GM13976 (cell line): ENCODE measurements around the gene LRP8.
"Not testable (repeated sequence)": the region's sequence is repeated elsewhere in the genome, so short reads cannot be mapped to it uniquely, and the experiment has no call there.

Source experiments
- DNase-seq: peaks from one replicate; pipeline ENCODE4 v3.0.0; 2012; ENCODE audit warnings: low spot score
- in situ Hi-C: fragments of 300-500 bp; cut with MboI; formaldehyde crosslinking; loops from one replicate; pipeline ENCODE4 v1.12.0; 2022; ENCODE audit warnings: low sequenced_read_pairs, mixed read lengths, inconsistent platforms; ENCODE audit not compliant: unreplicated experiment
- TF ChIP-seq, protein P1 (sequence below): IDR thresholded peaks from 2 replicates; pipeline ENCODE4 v1.5.1; 2012; ENCODE audit warnings: borderline replicate concordance, mild to moderate bottlenecking; ENCODE audit not compliant: insufficient read depth; ENCODE audit errors: extremely low read depth, missing control alignments, control extremely low read depth

LRP8 gene

DNA sequence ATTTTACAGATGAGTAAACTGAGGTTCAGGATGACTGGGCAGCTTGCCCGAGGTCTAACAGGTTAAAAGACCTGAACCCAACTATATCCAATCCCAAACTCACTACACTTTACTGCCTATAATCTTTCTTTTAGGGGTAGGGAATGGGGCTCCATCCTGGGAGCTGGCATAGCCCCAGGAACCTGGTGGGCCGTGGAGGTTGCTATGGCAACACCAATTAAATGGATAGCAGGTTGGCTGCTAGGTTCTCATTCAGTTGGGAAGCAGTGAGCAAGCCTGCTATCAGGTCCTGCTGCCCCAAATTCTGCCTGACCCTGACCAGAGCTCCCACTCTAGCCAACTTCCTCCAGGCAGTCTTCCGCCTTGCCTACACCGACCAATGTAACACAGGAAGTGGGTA lies 40.9 kb downstream of the LRP8 start:
- DNase-seq = no peak
- in situ Hi-C loops = no loop called here
- TF ChIP-seq, protein P1, sequence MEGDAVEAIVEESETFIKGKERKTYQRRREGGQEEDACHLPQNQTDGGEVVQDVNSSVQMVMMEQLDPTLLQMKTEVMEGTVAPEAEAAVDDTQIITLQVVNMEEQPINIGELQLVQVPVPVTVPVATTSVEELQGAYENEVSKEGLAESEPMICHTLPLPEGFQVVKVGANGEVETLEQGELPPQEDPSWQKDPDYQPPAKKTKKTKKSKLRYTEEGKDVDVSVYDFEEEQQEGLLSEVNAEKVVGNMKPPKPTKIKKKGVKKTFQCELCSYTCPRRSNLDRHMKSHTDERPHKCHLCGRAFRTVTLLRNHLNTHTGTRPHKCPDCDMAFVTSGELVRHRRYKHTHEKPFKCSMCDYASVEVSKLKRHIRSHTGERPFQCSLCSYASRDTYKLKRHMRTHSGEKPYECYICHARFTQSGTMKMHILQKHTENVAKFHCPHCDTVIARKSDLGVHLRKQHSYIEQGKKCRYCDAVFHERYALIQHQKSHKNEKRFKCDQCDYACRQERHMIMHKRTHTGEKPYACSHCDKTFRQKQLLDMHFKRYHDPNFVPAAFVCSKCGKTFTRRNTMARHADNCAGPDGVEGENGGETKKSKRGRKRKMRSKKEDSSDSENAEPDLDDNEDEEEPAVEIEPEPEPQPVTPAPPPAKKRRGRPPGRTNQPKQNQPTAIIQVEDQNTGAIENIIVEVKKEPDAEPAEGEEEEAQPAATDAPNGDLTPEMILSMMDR = no peak

DNA sequence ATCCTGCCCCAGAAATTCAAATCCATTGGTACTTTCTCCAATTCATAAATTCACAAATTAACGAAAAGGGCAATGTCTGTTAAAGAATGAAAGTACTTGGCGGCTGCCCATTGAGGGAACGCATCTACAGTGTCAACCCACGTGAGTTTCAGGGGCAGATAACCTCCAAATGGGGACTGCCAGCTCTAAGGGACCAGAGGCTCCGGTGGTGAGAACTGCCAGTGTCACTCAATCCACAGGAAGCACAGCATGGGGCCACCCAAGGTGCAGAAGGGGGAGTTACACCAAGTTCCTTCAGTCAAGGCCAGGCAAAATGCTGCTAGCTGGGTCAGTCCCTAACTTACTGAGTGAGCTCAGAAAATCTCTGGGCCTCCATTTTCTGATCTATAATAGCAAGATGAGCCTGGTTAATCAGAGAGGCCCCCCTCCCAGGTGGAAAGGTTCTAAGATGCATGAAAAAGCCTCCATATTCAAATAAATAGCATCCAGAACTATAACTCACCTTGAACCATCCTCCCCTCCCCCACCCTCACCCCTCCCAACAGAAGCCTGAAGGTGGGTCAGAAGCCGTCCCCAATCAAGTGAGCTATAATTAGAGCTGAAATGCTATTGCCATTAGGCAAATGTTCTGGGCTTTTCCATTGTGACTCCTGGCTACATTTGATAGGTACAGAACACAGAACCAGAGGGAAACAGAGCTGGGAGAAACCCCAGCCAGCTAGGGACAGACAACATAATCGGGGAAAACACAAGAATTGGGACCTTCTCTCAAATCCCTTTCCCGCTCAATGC lies 41.7 kb downstream of the LRP8 start:
- TF ChIP-seq, protein P1 = no peak
- in situ Hi-C loops = no loop called here
- no peak for DNase-seq

DNA sequence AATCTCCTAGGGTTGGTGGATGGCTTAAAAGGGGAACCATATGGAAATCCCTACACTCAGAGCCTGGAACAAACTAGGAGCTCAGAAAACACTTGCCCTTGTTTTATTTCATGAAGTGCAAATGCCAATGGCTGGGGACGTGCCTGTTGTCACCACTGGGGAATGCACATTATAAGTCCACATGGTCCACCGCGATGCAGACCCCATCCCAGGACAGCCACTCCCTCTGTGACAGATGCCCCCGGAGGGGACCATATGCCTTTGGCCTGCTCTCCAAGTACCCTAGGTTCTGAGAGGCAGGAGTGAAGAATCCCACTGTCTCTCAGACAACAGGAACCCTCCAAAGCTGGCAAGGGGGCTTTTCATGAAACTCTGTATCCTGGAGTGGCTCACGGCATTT lies 42.3 kb downstream of the LRP8 start:
- TF ChIP-seq, protein P1 = no peak
- in situ Hi-C loops = no loop called here
- no peak for DNase-seq

DNA sequence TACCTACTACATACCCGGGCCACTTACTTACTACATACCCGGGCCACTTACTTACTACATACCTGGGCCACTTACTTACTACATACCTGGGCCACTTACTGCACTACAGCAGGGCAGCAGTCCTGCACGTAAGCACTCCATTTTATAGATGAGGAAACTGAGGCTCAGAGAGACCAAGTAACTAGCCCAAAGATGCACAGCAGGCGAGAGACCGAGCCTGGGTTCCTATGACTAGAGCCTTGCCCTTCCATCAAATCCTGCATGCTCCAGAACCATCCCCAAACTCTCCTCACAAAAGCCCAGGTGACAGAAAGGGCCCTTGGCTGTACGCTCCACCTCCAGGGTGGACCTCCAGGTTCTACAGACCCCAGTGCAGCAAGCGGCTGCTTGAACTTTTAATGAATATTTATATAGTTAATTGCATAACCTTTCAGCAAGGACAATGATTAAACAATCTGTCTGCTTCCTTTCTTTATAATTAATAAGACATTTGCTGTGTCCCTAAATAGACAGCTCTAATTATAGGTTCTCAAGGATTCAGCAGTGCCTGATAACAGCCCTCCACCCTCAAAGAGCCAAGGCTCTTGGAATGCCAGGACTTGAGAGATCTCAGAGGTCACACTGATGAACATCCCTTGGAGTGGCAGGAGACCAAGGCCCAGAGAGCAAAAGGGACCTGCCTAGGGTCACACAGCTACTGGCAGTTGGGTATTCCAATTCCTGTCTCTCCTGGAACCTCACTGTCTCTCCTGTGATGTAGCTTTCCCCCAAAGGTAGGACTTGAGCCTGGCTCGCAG lies 43.4 kb downstream of the LRP8 start:
- TF ChIP-seq, protein P1 = no peak
- DNase-seq = no peak
- in situ Hi-C loops = no loop called here

DNA sequence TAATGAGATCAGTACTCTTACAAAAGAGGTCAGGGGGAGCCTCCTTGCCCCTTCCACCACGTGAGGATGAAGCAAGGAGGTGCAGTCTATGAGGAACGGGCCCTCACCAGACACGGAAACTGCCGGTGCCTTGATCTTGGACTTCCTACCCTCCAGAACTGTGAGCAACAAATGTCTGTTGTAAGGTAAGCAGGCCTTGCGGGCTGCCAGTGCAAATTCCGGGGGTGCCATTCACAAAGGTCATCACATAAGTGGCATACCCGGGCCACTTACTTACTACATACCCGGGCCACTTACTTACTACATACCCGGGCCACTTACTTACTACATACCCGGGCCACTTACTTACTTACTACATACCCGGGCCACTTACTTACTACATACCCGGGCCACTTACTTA lies 44.7 kb downstream of the LRP8 start:
- in situ Hi-C loops, DNase-seq: not testable (repeated sequence)

DNA sequence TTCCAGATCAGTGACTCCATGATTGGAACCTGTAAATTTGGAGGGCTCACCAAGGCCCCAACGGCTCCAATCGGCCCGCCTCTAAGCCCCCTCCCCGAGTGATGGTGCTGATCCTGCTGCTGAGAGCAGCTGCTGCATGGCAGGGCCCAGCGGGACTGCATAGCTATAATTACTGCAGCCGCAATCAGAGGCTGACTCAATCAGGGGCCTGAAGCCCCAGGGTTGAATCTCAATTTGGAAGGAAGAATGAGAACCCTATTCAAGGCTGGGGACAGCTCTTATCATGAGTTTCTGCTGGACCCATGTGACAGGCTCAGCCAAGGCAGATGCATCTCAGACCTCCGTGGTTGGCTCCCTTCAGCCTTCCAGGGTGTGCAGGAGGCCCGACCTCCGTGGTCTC lies 46.7 kb downstream of the LRP8 start:
- TF ChIP-seq, protein P1 = no peak
- in situ Hi-C loops = no loop called here
- DNase-seq = no peak

DNA sequence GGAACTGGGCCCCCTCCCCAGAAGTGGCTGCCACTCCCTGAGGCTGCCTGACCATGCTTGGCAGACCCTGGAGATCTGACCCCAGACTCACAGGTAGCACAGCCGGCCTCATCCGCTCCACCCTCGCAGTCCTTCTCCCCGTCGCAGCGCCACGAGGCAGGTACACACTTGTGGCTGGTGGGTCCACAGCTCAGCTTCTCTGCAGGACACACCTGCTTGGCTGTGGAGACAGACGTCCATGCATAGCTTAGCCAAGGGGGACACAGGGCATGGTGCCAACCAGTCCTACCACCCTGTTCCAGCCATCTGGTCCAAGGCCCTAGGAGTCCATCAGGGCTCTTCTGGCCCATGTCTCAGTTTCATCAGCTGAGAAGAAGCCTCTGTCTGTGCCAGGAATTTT lies 47.4 kb downstream of the LRP8 start:
- DNase-seq = no peak
- in situ Hi-C loops = no loop called here
- TF ChIP-seq, protein P1 = no peak
